GM18505 (cell line): Measurements from ENCODE around the gene RSPH6A.

Experiments used
- ATAC-seq: cut with Tn5 transposase; IDR thresholded peaks from one replicate; pipeline ENCODE4 v1.9.1; 2021; ENCODE audit not compliant: unreplicated experiment
- POLR2A ChIP-seq: IDR thresholded peaks from 4 replicates; pipeline ENCODE4 v1.6.1; 2011; ENCODE audit warnings: borderline replicate concordance; ENCODE audit not compliant: insufficient read depth, insufficient read length; ENCODE audit errors: extremely low read depth

The RSPH6A gene

DNA sequence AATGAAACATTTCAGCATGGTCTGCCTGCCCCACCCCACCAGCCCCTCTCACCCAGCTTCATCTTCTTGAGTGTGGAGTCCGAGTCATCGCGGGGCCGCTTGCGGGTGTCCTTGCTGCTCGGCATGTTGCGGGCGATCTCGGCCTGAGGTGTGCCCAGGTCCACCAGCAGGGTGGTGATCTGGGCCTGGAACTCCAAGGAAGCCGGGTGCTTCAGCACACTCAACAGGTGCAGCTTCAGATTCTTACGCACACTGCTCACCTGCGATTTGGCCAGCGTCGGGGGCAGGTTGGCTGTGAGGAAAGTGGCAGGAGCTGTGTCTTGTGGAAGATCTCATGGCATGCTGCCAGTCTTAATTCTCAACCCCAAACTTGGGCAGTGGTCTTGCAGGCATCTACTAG lies 27.1 kb upstream of the RSPH6A start:
- no peak for TF ChIP-seq POLR2A
- ATAC-seq = no peak

DNA sequence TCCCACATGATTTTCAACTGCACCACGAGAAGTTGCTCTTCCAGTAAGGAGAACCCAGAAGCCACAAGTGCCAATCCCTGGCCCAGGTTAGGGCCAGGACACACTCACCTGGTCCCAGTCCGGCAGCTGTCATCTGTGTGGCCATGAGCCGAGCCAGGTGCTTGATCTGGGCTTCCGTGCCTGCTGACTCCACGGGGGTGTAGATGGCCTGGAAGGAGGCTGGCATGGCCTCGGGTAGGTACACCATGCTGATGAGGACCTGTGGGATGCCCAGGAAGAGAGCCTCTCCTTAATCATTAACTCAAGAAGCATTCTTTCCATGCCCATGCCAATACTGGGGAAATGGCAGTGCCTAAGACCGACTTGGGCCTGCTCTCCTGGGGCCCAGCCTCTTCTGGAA lies 19.9 kb upstream of the RSPH6A start:
- TF ChIP-seq POLR2A = no peak
- no peak for ATAC-seq

DNA sequence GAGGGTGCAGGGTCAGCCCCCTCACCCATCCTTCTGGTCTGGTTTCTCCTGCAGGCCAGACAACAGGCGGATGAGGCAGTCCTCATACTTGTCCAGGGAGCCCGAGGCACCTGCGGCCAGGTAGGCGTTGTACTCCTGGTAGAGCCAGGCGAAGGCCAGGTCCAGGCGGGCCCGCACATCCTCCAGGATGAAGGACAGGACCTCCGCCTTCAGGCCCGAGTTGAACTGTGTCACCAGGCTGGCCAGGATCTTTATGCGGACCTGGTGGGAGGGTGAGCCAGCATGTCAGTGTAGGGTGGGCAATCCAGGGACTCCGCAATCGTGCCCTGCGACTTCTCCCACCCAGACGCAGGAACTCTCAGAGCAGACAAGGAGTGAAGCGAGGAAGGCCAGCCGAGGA lies 13.8 kb upstream of the RSPH6A start:
- no peak for TF ChIP-seq POLR2A
- no peak for ATAC-seq

DNA sequence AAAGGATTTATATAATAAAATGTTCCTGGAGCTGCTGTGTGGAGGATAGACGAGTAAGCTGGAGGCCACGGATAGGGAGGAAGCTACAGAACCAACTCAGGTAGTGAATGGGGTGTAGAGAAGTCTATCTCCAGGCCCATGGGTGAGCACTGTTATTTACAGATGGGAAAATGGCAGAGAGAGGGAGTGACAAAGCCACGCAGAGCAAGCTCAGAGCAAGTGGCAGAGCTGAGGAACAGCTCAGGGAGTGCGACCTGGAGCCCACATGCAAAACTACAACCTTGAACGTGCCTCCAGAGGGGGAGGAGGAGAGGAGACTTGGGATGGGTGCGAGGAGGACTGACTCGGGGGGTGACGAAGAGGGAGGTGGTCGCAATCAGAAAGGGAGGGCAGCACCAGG lies 13.4 kb upstream of the RSPH6A start:
- no peak for TF ChIP-seq POLR2A
- ATAC-seq = no peak

DNA sequence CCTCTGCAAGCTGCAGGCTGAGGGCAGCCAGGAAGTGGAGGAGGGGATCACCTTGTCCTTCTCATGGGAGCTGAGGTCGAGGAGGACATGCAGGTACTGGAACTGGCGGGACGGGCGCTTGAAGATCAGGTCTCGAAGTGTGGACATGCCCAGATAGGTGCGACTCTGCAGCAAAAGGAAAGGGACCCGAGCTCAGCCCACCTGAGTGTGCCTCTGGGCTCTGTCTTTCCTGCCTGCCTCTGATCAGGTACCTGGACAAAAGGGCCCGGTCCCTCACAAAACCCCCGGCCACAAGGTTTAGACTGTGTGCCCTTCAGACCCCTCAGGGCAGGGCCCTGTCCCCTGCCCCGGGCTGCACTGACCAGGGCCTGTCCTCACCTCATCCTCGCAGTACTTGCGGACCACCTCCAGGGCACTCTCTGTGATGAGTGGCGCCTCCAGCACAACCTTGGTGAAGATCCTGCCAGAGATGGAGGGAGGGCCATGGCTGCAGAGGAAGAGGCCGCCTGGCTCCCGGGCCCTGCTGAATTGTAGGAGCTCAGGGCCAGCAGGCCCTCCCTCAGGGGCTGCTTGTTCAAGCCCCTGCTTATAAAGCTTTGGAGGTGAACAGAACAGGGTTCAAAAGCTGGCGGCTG lies 12.5 kb upstream of the RSPH6A start:
- no peak for ATAC-seq
- TF ChIP-seq POLR2A = no peak

DNA sequence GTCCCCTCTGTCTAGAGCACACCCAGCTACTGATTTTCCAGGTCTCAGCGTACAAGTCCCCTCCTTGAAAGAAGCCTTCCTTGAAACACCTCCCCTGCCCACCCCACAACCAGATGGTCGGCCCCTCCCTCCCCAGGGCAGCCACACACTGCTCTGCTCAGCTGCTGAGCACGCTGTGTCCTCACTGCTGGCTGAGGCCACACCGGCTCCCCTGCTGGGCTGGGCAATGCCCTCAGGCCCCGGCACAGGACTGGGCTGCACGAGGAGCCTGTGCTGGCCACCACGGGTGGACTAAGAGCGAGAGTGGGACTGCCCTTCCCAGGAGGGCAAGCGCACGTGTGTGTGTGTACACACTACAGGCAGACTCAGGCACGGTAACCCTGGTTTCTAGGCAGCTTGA lies 11.8 kb upstream of the RSPH6A start:
- no peak for ATAC-seq
- TF ChIP-seq POLR2A = no peak

DNA sequence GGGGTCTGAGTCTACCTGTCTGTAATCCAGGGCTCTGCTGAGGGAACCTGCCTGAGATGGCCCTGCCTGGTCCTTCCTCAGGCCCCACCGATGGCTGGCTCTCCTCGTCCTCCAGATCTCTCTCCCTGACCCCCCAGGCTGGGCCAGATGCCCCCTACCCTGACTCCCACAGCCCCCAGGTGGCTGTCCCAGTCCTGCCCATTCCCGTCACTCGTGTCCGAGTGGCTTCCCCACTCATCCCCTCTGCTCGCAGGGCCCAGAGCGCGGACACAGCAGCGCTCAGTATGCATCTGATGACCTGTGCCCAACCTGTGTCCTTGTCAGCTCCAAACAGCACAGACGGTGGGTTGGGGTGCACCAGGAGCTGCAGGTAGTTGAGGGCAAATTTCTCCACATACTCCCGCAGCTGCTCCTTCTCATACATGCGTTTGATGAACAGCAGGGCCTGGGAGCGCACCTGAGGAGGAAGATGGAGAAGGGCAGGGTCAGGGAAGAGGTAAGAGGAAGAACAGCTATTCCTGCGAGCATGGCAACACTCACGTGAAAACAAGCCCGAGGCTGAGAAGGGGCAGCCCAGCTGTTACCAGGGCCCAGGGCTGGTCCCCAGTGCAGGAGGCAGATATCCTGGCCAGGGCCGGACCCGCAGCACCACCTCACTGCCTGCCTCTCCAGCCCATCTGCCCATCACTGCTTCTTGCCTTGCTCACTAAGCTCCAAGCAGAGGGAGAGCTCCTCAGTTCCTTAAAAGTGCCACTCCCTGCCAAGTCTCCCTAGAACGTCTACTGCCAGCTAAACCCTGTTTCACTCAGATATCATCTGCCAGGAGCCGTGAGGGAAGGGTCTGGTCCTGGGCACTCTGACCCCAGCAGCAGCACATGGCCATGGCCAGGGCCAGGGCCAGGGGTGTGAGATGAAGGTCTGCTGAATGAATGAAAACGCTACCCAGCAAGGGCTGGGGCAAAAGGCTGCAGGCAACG lies 11.1 kb upstream of the RSPH6A start:
- ATAC-seq = no peak
- TF ChIP-seq POLR2A = no peak

DNA sequence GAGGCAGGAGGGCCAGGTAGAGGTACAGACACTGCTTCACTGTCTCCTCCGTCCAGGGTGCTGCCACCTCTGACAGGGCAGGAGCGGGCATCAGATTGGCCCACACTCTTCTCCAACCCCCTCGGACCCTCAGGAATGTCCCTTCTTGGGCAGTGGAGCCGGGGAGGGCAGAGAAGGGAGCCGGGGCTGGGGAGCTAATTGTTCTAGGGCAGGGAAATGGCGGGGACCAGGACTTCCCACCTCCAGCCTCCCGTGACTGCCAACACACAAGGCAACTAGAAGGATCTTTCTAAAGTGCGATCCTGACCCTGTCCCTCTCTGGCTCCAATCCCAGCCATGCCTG lies 10.1 kb upstream of the RSPH6A start:
- no peak for ATAC-seq
- no peak for TF ChIP-seq POLR2A

DNA sequence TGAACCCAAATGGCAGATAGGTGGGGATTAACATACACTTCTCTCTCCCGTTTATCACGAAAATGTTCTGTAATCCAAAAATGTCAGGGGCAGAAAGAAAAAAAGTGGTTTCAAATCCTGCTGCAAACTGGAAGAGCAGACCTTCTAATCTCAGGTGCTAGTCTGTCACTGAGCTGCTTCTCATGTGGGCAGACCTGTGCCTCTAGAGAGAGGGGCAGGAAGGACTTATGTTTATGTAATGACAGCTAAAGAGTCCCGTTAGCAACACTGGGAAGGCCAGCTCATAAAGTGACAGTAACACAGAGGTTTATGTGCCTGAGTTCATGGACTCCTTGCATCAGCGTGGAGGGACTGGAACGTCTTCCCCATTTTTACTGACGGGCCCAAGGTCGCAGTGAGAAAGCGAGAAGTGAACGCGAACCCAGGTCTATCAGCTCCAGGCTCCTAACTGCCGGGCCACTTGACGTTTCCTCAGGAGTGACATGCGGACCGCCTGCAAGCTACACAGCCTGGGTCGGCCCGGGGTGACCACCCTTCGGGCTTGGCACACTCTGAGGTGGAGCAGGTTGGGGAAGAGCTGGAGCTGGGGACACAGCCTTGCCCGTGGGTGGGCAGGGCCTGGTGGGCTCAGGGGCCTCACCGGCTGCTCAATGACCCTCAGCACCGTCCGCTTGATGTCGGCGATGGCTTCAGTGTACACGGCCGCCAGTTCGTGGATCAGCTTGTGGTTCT lies 9.6 kb upstream of the RSPH6A start:
- no peak for ATAC-seq
- TF ChIP-seq POLR2A = no peak

DNA sequence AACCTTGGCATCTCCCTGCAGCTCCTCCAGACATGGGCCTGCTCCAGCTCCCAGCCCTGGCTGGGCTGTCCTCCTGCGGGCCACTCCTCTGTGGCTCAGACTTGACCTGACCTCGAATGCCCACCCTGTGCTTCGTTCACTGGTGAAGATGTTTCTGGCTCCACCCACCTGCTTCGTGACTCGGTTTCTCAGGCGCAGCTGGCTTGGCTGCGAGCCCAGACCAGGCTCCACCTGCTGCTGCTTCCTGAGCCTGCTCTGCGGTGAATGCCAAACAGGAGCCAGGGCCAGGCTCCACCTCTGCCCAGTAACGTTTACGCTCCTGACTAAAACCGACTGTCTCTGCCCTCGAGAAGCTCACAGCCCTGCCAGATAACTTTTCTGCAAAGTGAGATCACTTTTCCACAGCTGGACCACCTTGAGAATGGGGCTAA lies 8.9 kb upstream of the RSPH6A start:
- no peak for TF ChIP-seq POLR2A
- no peak for ATAC-seq

DNA sequence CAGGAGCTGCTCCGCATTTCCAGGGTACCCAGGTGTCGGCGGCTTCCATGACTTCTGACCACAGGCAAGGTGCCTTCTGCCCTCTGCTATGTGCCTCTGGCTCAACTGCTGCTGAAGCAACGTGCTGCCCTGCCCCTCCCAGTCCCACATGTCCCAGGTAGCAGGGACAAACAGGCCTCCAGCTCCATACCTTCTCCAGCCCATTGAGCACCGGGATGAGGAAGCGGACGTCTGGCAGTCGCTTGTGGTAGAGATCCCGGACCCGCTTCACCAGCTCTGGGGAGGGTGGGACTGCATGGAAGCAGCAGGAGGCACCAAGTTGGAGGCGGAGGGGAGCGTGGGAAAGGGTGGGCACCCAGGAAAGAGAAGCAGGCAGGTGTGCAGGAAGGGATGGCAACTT lies 8.1 kb upstream of the RSPH6A start:
- ATAC-seq = no peak
- TF ChIP-seq POLR2A = no peak

DNA sequence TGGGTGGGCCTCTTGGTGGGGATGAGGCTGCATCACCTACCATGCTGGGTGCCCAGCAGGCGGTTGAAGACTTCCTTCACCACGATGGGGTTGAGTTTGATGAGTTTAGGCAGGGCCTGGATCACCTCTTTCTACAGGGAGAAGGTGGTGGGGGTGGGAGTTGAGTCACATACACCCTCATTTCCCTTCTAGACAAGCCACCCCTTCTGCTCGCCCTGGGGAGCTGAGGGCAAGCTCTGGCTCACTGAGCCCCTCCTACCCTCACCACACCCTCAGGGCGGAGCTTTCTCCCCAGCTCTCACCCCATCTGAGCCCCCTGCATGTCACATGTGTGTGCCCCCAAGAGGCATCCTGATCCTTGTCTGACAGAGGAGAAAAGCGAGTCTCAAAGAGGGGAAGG lies 7.6 kb upstream of the RSPH6A start:
- no peak for TF ChIP-seq POLR2A
- no peak for ATAC-seq

DNA sequence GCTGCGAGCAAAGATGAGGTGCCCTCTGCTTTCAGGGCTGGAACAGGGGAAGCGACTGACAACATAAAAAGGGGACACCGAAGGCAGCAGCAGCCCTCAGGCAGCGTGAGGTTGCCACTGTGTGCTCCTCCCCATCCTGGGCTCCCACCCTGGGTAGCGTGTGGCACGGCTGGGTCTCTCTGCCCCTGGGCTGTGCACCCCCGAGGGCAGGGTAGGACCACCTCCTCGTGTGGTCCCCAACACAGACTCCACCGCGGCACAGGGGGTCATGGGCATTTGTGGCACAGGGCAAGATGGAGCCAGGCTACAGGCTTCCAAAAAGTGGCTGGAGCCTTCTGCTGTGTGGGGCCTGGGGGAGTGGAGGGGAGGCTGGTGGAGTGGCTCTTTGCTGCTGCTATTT lies 6.5 kb upstream of the RSPH6A start:
- ATAC-seq = no peak
- no peak for TF ChIP-seq POLR2A
